ENCODE measurements around the gene ARHGDIA.

GRCh38 chr17:81840826-81841778 lies 30.0 kb downstream of the ARHGDIA start:
- no peak for TF ChIP-seq CTCF (conservative IDR thresholded peaks at IDR 0.05 in 1 of 2, IDR thresholded peaks at IDR 0.05 in 1 of 2; ENCODE audit: extremely low read depth in 1 of 2, insufficient read depth in 1 of 2, low read depth in 1 of 2, low read length in 2 of 2)
- no peak for TF ChIP-seq EZH2 (IDR thresholded peaks at IDR 0.05; ENCODE audit: borderline replicate concordance, low read length)

Measured in mammary epithelial cell (primary cell).